CD8-positive, alpha-beta memory T cell (primary cell): Measurements from ENCODE around the gene PTGR3. TPM values are rescaled to one million over a fixed set of nuclear protein-coding genes. Genes with fewer than 3 reads are reported as not detected.

Source experiments
- CTCF ChIA-PET: fragments of 350-600 bp; sonication (Branson Sonifier 250); formaldehyde crosslinking; loops from one replicate; lab custom pipeline; 2021; ENCODE audit warnings: antibody characterized with exemption; lab: Charles Lee
- POLR2A ChIA-PET: fragments of 350-600 bp; sonication (Branson Sonifier 250); formaldehyde crosslinking; loops from one replicate; lab custom pipeline; 2021; ENCODE audit warnings: antibody characterized with exemption; lab: Charles Lee
- DNase-seq, 5 donors: peaks; one replicate each; pipeline versions ENCODE4 v3.0.0 to v3.0.0-alpha.2; 2020 to 2022; ENCODE audit warnings: mixed read lengths in 1 of 5
- H3K27ac ChIP-seq: one replicate; pipeline ENCODE4 v1.7.0; 2013; ENCODE audit warnings: low read depth, mild to moderate bottlenecking, low read length, moderate library complexity
- H3K27me3 ChIP-seq: 2 replicates; pipeline ENCODE4 v1.7.0; 2013; ENCODE audit warnings: low read length, mild to moderate bottlenecking; ENCODE audit not compliant: insufficient read depth, poor library complexity, severe bottlenecking
- H3K36me3 ChIP-seq: 2 replicates; pipeline ENCODE4 v1.7.0; 2013; ENCODE audit warnings: mild to moderate bottlenecking, low read length, moderate library complexity; ENCODE audit not compliant: insufficient read depth
- H3K4me1 ChIP-seq: 2 replicates; pipeline ENCODE4 v1.7.0; 2013; ENCODE audit warnings: mild to moderate bottlenecking, low read length, moderate library complexity; ENCODE audit not compliant: insufficient read depth
- H3K4me3 ChIP-seq: 2 replicates; pipeline ENCODE4 v1.7.0; 2013; ENCODE audit warnings: mild to moderate bottlenecking, low read length
- H3K9me3 ChIP-seq: 2 replicates; pipeline ENCODE4 v1.7.0; 2013; ENCODE audit warnings: mild to moderate bottlenecking, low read length
- H3K27ac Mint-ChIP-seq, 8 donors: one replicate each; pipeline ENCODE4 v1.8.0; 2020 to 2021; ENCODE audit warnings: mixed read lengths in 8 of 8, mild to moderate bottlenecking in 6 of 8, inconsistent platforms in 3 of 8, moderate library complexity in 3 of 8
- H3K27me3 Mint-ChIP-seq, 2 donors: one replicate each; pipeline ENCODE4 v1.8.0; 2020 to 2021; ENCODE audit warnings: mixed read lengths in 2 of 2, mild to moderate bottlenecking in 1 of 2, moderate library complexity in 1 of 2
- H3K36me3 Mint-ChIP-seq, 3 donors: one replicate each; pipeline ENCODE4 v1.8.0; 2020 to 2021; ENCODE audit warnings: mixed read lengths in 3 of 3, inconsistent platforms in 1 of 3, mild to moderate bottlenecking in 1 of 3
- H3K4me1 Mint-ChIP-seq, 3 donors: one replicate each; pipeline ENCODE4 v1.8.0; 2020 to 2021; ENCODE audit warnings: mixed read lengths in 3 of 3, inconsistent platforms in 1 of 3, mild to moderate bottlenecking in 1 of 3
- H3K4me3 Mint-ChIP-seq, 7 donors: one replicate each; pipeline ENCODE4 v1.8.0; 2020 to 2021; ENCODE audit warnings: mixed read lengths in 7 of 7, mild to moderate bottlenecking in 6 of 7, moderate library complexity in 4 of 7, inconsistent platforms in 2 of 7
- H3K9me3 Mint-ChIP-seq, 5 donors: one replicate each; pipeline ENCODE4 v1.8.0; 2020 to 2022; ENCODE audit warnings: mixed read lengths in 5 of 5, mild to moderate bottlenecking in 3 of 5, moderate library complexity in 2 of 5, inconsistent platforms in 1 of 5
- polyA plus RNA-seq: library from polyadenylated mRNA; unstranded; fragments of 300-500 nt; fragmentation: Illumina TruSeq; gene quantifications from one replicate; pipeline ENCODE4 v1.2.3, GENCODE V29; 2021
- total RNA-seq, 2 experiments: library from RNA; stranded (reverse); gene quantifications; one replicate each; pipeline ENCODE4 v1.2.3, GENCODE V29; 2021

The PTGR3 gene
- total and polyA plus RNA-seq, 3 experiments from 2014 or later, result 20.3 to 26.3 (median 25.8) TPM

- Mint-ChIP-seq H3K27me3 (no peaks in the 10 kb centered on the region), H3K27ac (peak overlapping the region in 5 of 8 donors; percentile 18 to 77 (median 44)), H3K36me3 (no peaks in the 10 kb centered on the region), H3K4me1 (peaks cover 80 to 94% (median 90%) of the 10 kb centered on the region in 3 donors), H3K4me3 (peak overlapping the region in 1 of 7 donors; percentile 39), H3K9me3 (peaks cover 0 to 2% (median 0%) of the 10 kb centered on the region in 5 donors)
- Histone ChIP-seq H3K4me3 (no peak overlapping the region), H3K4me1 (peaks cover 50% of the 10 kb centered on the region), H3K9me3 (no peaks in the 10 kb centered on the region), H3K27ac (no peak overlapping the region), H3K36me3 (no peaks in the 10 kb centered on the region), H3K27me3 (no peaks in the 10 kb centered on the region)
- ChIA-PET POLR2A (no interaction called here), CTCF (interaction anchor here (1.3 kb wide), 1 partner anchor 9 kb away, joined by 3 read pairs; no protein-coding TSS in a partner anchor)
- no peak for DNase-seq
These were observed 42.5 kb upstream of the PTGR3 start for GRCh38 chr18:75251466-75251865.

- peaks cover 81 to 94% (median 91%) of the 10 kb centered on the region in 3 donors for H3K4me1 Mint-ChIP-seq
- Histone ChIP-seq H3K4me1 (peaks cover 58% of the 10 kb centered on the region), H3K4me3 (no peak overlapping the region), H3K27ac (no peak overlapping the region), H3K36me3 (no peaks in the 10 kb centered on the region), H3K27me3 (no peaks in the 10 kb centered on the region), H3K9me3 (no peaks in the 10 kb centered on the region)
- H3K4me3 Mint-ChIP-seq, result no peak overlapping the region
- POLR2A ChIA-PET, result no interaction called here
- DNase-seq, result no peak
- peak overlapping the region in 3 of 8 donors; percentile 43 to 57 (median 50) for H3K27ac Mint-ChIP-seq
- no peaks in the 10 kb centered on the region for H3K36me3 Mint-ChIP-seq
- no peaks in the 10 kb centered on the region for H3K27me3 Mint-ChIP-seq
- H3K9me3 Mint-ChIP-seq, result peaks cover 0 to 2% (median 0%) of the 10 kb centered on the region in 5 donors
- CTCF ChIA-PET, result interaction anchor here (1.3 kb wide), 1 partner anchor 10 kb away, joined by 3 read pairs; no protein-coding TSS in a partner anchor
These were observed 41.5 kb upstream of the PTGR3 start for GRCh38 chr18:75250471-75250821.

- no peak overlapping the region for H3K4me3 ChIP-seq
- peaks cover 79 to 94% (median 90%) of the 10 kb centered on the region in 3 donors for H3K4me1 Mint-ChIP-seq
- no peaks in the 10 kb centered on the region for H3K9me3 ChIP-seq
- H3K27ac ChIP-seq, result no peak overlapping the region
- no peaks in the 10 kb centered on the region for H3K27me3 Mint-ChIP-seq
- H3K27me3 ChIP-seq, result no peaks in the 10 kb centered on the region
- peaks cover 54% of the 10 kb centered on the region for H3K4me1 ChIP-seq
- ChIA-PET CTCF (interaction anchor here (1.3 kb wide), 1 partner anchor 11 kb away, joined by 3 read pairs; no protein-coding TSS in a partner anchor), POLR2A (no interaction called here)
- peaks cover 0 to 2% (median 0%) of the 10 kb centered on the region in 5 donors for H3K9me3 Mint-ChIP-seq
- peak in 1 of 5 donors; percentile 59 for DNase-seq
- H3K36me3 ChIP-seq, result no peaks in the 10 kb centered on the region
- H3K36me3 Mint-ChIP-seq, result no peaks in the 10 kb centered on the region
- peak overlapping the region in 1 of 7 donors; percentile 72 for H3K4me3 Mint-ChIP-seq
- peak overlapping the region in 6 of 8 donors; percentile 17 to 83 (median 47) for H3K27ac Mint-ChIP-seq
These were observed 40.9 kb upstream of the PTGR3 start for GRCh38 chr18:75249672-75250470.

GRCh38 chr18:75249175-75249518 lies 40.2 kb upstream of the PTGR3 start:
- Mint-ChIP-seq H3K27ac (peak overlapping the region in 3 of 8 donors; percentile 54 to 93 (median 88)), H3K4me3 (no peak overlapping the region), H3K9me3 (peaks cover 0 to 2% (median 0%) of the 10 kb centered on the region in 5 donors), H3K36me3 (no peaks in the 10 kb centered on the region), H3K27me3 (no peaks in the 10 kb centered on the region), H3K4me1 (peaks cover 78 to 94% (median 90%) of the 10 kb centered on the region in 3 donors)
- no peak for DNase-seq
- ChIA-PET POLR2A (no interaction called here), CTCF (no interaction called here)
- H3K27ac ChIP-seq, result no peak overlapping the region
- no peak overlapping the region for H3K4me3 ChIP-seq
- H3K4me1 ChIP-seq, result peaks cover 54% of the 10 kb centered on the region
- H3K27me3 ChIP-seq, result no peaks in the 10 kb centered on the region
- H3K9me3 ChIP-seq, result no peaks in the 10 kb centered on the region
- no peaks in the 10 kb centered on the region for H3K36me3 ChIP-seq

- Histone ChIP-seq H3K4me1 (peaks cover 48% of the 10 kb centered on the region), H3K27ac (no peak overlapping the region), H3K27me3 (no peaks in the 10 kb centered on the region), H3K4me3 (peak overlapping the region; percentile 42), H3K36me3 (no peaks in the 10 kb centered on the region), H3K9me3 (no peaks in the 10 kb centered on the region)
- no peaks in the 10 kb centered on the region for H3K27me3 Mint-ChIP-seq
- CTCF ChIA-PET, result no interaction called here
- H3K27ac Mint-ChIP-seq, result peak overlapping the region; percentile 81 to 99 (median 90)
- DNase-seq, result no peak
- peak overlapping the region; percentile 82 to 91 (median 83) for H3K4me3 Mint-ChIP-seq
- H3K4me1 Mint-ChIP-seq, result peaks cover 76 to 93% (median 89%) of the 10 kb centered on the region in 3 donors
- peaks cover 0 to 2% (median 0%) of the 10 kb centered on the region in 5 donors for H3K9me3 Mint-ChIP-seq
- POLR2A ChIA-PET, result interaction anchor here (1.1 to 1.4 kb wide), 2 partner anchors 36 to 38 kb away, joined by 3 to 6 read pairs; partner anchors contain the start of gene TSHZ1
- no peaks in the 10 kb centered on the region for H3K36me3 Mint-ChIP-seq
These were observed 39.7 kb upstream of the PTGR3 start for GRCh38 chr18:75248426-75249174.

- H3K27me3 Mint-ChIP-seq, result no peaks in the 10 kb centered on the region
- H3K27me3 ChIP-seq, result no peaks in the 10 kb centered on the region
- H3K4me3 ChIP-seq, result peak overlapping the region; percentile 42
- H3K36me3 Mint-ChIP-seq, result no peaks in the 10 kb centered on the region
- peaks cover 43% of the 10 kb centered on the region for H3K4me1 ChIP-seq
- peaks cover 77 to 93% (median 89%) of the 10 kb centered on the region in 3 donors for H3K4me1 Mint-ChIP-seq
- ChIA-PET POLR2A (interaction anchor here (0.6 to 1.4 kb wide), 4 partner anchors 11 to 1112 kb away, joined by 3 to 6 read pairs (median 3); partner anchors contain the start of gene TSHZ1), CTCF (no interaction called here)
- peak overlapping the region; percentile 81 to 99 (median 90) for H3K27ac Mint-ChIP-seq
- peak overlapping the region; percentile 27 for H3K27ac ChIP-seq
- H3K9me3 Mint-ChIP-seq, result peaks cover 0 to 2% (median 0%) of the 10 kb centered on the region in 5 donors
- peak in 2 of 5 donors; percentile 45 to 53 for DNase-seq
- peak overlapping the region; percentile 82 to 91 (median 83) for H3K4me3 Mint-ChIP-seq
- H3K36me3 ChIP-seq, result no peaks in the 10 kb centered on the region
- H3K9me3 ChIP-seq, result no peaks in the 10 kb centered on the region
These were observed 38.9 kb upstream of the PTGR3 start for GRCh38 chr18:75247611-75248421.
